Adrenal gland (tissue), 5 donors: ENCODE data around the gene NEU2.

Source experiments
- CTCF ChIP-seq, 6 experiments: fragments of 450-650 bp in 4 of 6; fragments of 200-600 bp in 2 of 6; sonication (generic) in 1 of 6; IDR thresholded peaks; 1 replicate in 5 of 6; 2 replicates in 1 of 6; pipeline versions ENCODE4 v1.5.1 to v1.8.0; 2016 to 2021; ENCODE audit warnings: antibody characterized with exemption in 6 of 6, mild to moderate bottlenecking in 2 of 6, moderate library complexity in 1 of 6
- POLR2A ChIP-seq, 2 donors: fragments of 450-650 bp; IDR thresholded peaks; one replicate each; pipeline ENCODE4 v1.6.1; 2017; ENCODE audit warnings: antibody characterized with exemption in 2 of 2, mild to moderate bottlenecking in 2 of 2, moderate library complexity in 1 of 2
- donor health status: DM: no; HTN: no; CAD: no.

DNA sequence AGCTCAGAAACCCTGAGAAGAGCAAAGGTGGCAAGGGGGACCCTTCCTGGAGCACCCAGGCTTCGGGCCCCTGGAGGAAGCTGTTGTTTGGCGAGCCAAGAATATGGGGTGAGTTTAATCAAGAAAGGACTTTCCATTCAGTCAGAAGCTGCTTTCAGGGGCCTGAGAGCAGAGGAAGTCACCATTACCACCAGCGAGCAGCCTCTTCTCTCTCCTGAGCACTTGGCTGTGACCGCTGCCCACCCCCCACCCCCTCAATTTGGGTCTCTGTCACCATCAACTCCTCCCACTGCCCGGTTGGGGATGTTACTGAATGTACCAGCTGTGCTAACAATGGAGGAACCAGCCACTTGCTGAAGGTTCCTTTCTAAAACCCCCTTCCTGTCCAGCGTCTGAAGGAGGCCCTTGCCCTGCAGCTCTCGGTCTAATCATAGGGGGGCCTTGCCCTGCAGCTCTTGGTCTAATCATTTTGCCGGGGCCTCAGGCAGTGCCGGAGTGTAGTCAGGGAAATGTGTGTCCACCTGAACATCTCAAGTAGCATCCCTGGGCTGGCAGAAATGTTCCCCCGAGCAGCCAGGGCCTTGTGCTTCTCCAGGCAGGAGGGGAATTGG, 28.6 kb downstream of the NEU2 start:
- no peak for TF ChIP-seq CTCF (IDR thresholded peaks at IDR 0.05)
- no peak for TF ChIP-seq POLR2A (IDR thresholded peaks at IDR 0.05)
